Panc1 (cell line): ENCODE measurements around the gene ISLR. TPM values are rescaled to one million over a fixed set of nuclear protein-coding genes. Genes with fewer than 3 reads are reported as not detected.

Source experiments
- ATAC-seq: fragments of 200-7000 bp; cut with Tn5 transposase; 2 replicates; pipeline ENCODE4 v1.9.1; 2020; ENCODE audit warnings: mild to moderate bottlenecking, moderate library complexity
- BruUV-seq: library from RNA; stranded (reverse); fragments of 400-500 nt; replicated peaks from 2 replicates; lab custom pipeline; 2021; lab: Mats Ljungman, UMichigan
- CTCF ChIA-PET: fragments of 300-600 bp; sonication (Branson Sonifier 250); formaldehyde crosslinking; loops from one replicate; lab custom pipeline; 2022; ENCODE audit warnings: antibody characterized with exemption; lab: Charles Lee
- POLR2A ChIA-PET: fragments of 300-600 bp; sonication (Branson Sonifier 250); formaldehyde crosslinking; loops from one replicate; lab custom pipeline; 2022; ENCODE audit warnings: antibody characterized with exemption; lab: Charles Lee
- DNase-seq: peaks from one replicate; pipeline ENCODE4 v3.0.0-alpha.2; 2010; ENCODE audit warnings: low read depth, low spot score
- H3K27ac ChIP-seq: 2 replicates; pipeline ENCODE4 v1.5.1; 2011; ENCODE audit warnings: mild to moderate bottlenecking, low read length, inconsistent platforms
- H3K27me3 ChIP-seq: fragments of 200-500 bp; sonication (Bioruptor generic); 2 replicates; pipeline ENCODE4 v1.6.0; 2014; ENCODE audit warnings: low read length, inconsistent platforms; ENCODE audit not compliant: control insufficient read depth, insufficient read depth
- H3K36me3 ChIP-seq: fragments of 200-500 bp; sonication (Bioruptor generic); 2 replicates; pipeline ENCODE4 v1.5.1; 2014; ENCODE audit warnings: inconsistent platforms, mild to moderate bottlenecking, low read length, moderate library complexity; ENCODE audit not compliant: control insufficient read depth, insufficient read depth
- H3K4me1 ChIP-seq: 2 replicates; pipeline ENCODE4 v1.5.1; 2011; ENCODE audit warnings: inconsistent platforms, mild to moderate bottlenecking, low read length, moderate library complexity; ENCODE audit not compliant: control insufficient read depth, insufficient read depth
- H3K4me3 ChIP-seq, 2 experiments: 2 replicates each; pipeline ENCODE4 v1.5.1; 2011 to 2012; ENCODE audit warnings: low read depth in 2 of 2, low read length in 2 of 2, mild to moderate bottlenecking in 2 of 2, inconsistent platforms in 1 of 2, moderate library complexity in 1 of 2
- H3K9me3 ChIP-seq: fragments of 200-500 bp; sonication (Bioruptor generic); 2 replicates; pipeline ENCODE4 v1.5.1; 2014; ENCODE audit warnings: low read depth, mild to moderate bottlenecking, inconsistent platforms, low read length, moderate library complexity; ENCODE audit not compliant: control insufficient read depth, insufficient read depth
- CTCF ChIP-seq: fragments of 450-650 bp; IDR thresholded peaks from 2 replicates; pipeline ENCODE4 v1.5.1; 2017; ENCODE audit warnings: mild to moderate bottlenecking
- POLR2AphosphoS5 ChIP-seq: IDR thresholded peaks from 2 replicates; pipeline ENCODE4 v1.6.1; 2012; ENCODE audit warnings: mild to moderate bottlenecking, low read depth, low read length, moderate library complexity
- REST ChIP-seq, 2 experiments: IDR thresholded peaks; 2 replicates each; pipeline ENCODE4 v1.6.1; 2011 to 2012; ENCODE audit warnings: low read depth in 2 of 2, control low read depth in 1 of 2, low read length in 1 of 2, mild to moderate bottlenecking in 1 of 2, moderate library complexity in 1 of 2; ENCODE audit not compliant: insufficient read depth in 1 of 2
- SIN3A ChIP-seq: IDR thresholded peaks from 2 replicates; pipeline ENCODE4 v1.6.1; 2012; ENCODE audit warnings: low read depth, mild to moderate bottlenecking, low read length, moderate library complexity, borderline replicate concordance; ENCODE audit not compliant: insufficient read depth
- TCF7L2 ChIP-seq: IDR thresholded peaks from 2 replicates; pipeline ENCODE4 v1.6.1; 2011; ENCODE audit warnings: mild to moderate bottlenecking, low read depth, low read length, inconsistent platforms
- in situ Hi-C: cut with HindIII; loops from 2 replicates; pipeline ENCODE4 v1.10.0; 2016; ENCODE audit warnings: low sequenced_read_pairs, low pct_unique_long_range_greater_than_20kb
- intact Hi-C: fragments of 100-400 bp; cut with micrococcal nuclease; formaldehyde crosslinking; loops from one replicate; pipeline ENCODE4 v1.10.0; 2022; ENCODE audit not compliant: unreplicated experiment
- total RNA-seq: library from RNA; stranded (reverse); gene quantifications from one replicate; pipeline ENCODE4 v1.2.1, GENCODE V29; 2021; ENCODE audit not compliant: unreplicated experiment

The ISLR gene
- total RNA-seq, 1 experiment from 2014 or later: 0.28 TPM

DNA sequence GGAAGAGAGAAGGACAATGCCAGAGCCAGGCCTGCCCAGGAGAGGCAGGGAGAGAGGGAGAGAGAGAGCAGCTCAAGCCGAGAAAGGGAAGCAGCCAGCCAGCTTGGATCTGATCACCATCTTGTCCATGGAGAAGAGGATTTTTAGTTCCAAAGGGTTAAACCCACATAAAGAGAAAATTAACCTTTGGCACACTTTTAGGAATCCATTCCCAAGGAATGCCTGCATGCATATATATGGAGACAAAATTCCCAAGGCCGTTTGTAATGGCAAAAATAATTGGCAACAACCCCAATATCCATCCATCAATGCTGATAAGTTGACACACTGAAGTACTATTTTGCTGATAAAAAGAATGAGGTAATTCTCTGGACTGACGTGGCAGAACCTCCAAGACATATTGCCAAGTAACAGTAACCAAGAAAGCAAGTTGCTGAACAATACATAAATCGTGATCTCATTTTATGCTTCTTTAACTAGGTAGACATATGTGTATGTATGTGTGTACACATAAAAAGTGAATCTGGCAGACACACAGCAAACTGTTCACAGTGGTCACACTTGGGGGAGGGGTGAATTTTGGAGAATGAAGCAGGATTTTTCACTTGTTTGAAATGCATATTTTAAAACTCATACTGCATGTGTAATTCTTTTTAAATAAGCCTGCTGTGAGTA lies 36.6 kb downstream of the ISLR start:
- intact Hi-C loops (no loop called here), in situ Hi-C loops (no loop called here)
- peaks cover 4% of the 10 kb centered on the region; the same call in 1 of the 2 replicates for H3K4me1 ChIP-seq
- H3K4me3 ChIP-seq: no peak overlapping the region
- H3K27me3 ChIP-seq: no peaks in the 10 kb centered on the region
- BruUV-seq: no TSS peak
- ATAC-seq (no peak), DNase-seq (no peak)
- no peak overlapping the region for H3K27ac ChIP-seq
- TF ChIP-seq REST (IDR thresholded peaks at IDR 0.05; ENCODE audit: insufficient read depth in 1 of 2, low read depth in 2 of 2, low read length in 1 of 2): no peak
- TF ChIP-seq POLR2AphosphoS5: no peak
- no peak for TF ChIP-seq SIN3A
- TF ChIP-seq TCF7L2: no peak
- TF ChIP-seq CTCF: no peak
- H3K36me3 ChIP-seq: no peaks in the 10 kb centered on the region
- ChIA-PET POLR2A (interaction anchor here (0.8 kb wide), 1 partner anchor 384 kb away, joined by 3 read pairs; no protein-coding TSS in a partner anchor), CTCF (interaction anchor here (1.5 kb wide), 1 partner anchor 82 kb away, joined by 4 read pairs; no protein-coding TSS in a partner anchor)
- no peaks in the 10 kb centered on the region for H3K9me3 ChIP-seq

DNA sequence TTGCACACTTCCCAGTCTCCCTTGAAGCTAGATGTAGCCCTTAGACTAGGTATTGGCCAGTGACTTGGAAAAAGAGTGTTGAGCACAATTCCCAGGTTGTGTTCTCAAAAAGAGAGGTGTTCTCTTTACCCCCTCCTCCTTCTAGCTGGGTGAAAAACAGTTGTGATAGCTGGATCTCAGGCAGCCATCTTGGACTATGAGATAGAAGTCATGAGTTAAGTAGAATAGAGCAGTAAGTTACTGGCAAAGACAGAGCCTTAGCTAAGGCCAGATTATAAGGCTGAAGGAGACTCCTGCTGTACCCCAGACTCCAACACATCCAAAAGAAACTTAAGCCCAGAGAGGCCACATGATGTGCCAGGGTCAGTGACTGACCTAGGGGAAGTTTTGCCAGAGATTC lies 37.2 kb downstream of the ISLR start:
- BruUV-seq: no TSS peak
- CTCF ChIA-PET: no interaction called here
- Histone ChIP-seq H3K9me3 (no peaks in the 10 kb centered on the region), H3K27me3 (no peaks in the 10 kb centered on the region), H3K4me3 (no peak overlapping the region), H3K36me3 (no peaks in the 10 kb centered on the region), H3K27ac (no peak overlapping the region), H3K4me1 (peaks cover 4% of the 10 kb centered on the region; the same call in 1 of the 2 replicates)
- POLR2A ChIA-PET: interaction anchor here (0.8 kb wide), 1 partner anchor 384 kb away, joined by 3 read pairs; no protein-coding TSS in a partner anchor
- intact Hi-C loops: no loop called here
- in situ Hi-C loops: no loop called here
- no peak for ATAC-seq
- no peak for DNase-seq
- no peak for TF ChIP-seq REST (IDR thresholded peaks at IDR 0.05; ENCODE audit: insufficient read depth in 1 of 2, low read depth in 2 of 2, low read length in 1 of 2)
- TF ChIP-seq SIN3A: no peak
- no peak for TF ChIP-seq CTCF
- TF ChIP-seq TCF7L2: no peak
- no peak for TF ChIP-seq POLR2AphosphoS5
